Measurements from ENCODE around the gene CPZ.
A peak's percentile ranks its signal among the peaks of the same experiment; 100 is the strongest.

The CPZ gene

GRCh38 chr4:8595237-8596087 lies 2.9 kb downstream of the CPZ start:
- no peak for DNase-seq (ENCODE audit: low read depth)

- no peak for DNase-seq (ENCODE audit: low read depth)
These were observed 4.3 kb downstream of the CPZ start for GRCh38 chr4:8596891-8597290.

DNA sequence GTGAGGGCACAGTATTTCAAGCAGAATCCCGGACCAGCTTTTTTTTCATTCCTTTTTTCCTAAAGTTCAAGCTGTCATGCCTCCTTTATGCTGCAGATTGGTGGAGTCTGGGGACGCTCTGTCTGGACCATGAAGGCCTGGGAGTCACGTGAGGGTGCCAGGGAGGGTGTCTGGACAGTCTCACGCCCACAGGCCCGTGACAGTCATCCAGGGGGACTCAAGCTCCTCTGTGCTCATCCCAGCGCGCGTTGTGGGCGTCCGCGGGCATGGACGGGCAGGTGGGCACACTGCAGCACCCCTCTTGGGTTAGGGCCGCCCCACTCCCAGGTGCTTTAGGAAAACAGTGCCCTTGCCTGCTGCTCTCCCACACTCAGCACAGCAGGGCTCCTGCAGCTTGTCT lies 4.8 kb downstream of the CPZ start:
- no peak for DNase-seq (ENCODE audit: low read depth)

GRCh38 chr4:8597791-8598190 lies 5.2 kb downstream of the CPZ start:
- no peak for DNase-seq (ENCODE audit: low read depth)

GRCh38 chr4:8598391-8599090 lies 6.0 kb downstream of the CPZ start:
- no peak for DNase-seq (ENCODE audit: low read depth)

- no peak for DNase-seq (ENCODE audit: low read depth)
These were observed 6.5 kb downstream of the CPZ start for GRCh38 chr4:8599091-8599460.

DNA sequence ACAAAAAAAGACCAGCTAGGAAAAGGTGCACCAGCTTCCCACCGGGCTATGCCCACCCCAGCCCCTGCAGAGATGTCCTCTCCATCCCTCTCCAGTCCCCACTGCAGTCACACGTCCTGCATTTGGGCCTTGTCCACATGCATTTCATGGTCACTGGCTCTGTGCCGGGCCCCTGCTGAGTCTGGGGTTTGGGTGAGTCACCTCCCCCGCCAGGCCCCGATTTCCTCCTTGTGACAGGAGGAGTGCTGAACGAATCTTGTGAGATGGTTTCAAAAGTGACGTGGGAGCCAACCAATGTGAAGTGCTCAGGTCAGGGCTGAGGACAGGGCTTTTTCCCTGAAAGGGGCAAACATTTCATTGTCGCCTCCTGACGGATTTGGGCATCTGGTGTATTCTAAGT lies 7.1 kb downstream of the CPZ start:
- DNase-seq (ENCODE audit: low read depth): peak; percentile 67

DNA sequence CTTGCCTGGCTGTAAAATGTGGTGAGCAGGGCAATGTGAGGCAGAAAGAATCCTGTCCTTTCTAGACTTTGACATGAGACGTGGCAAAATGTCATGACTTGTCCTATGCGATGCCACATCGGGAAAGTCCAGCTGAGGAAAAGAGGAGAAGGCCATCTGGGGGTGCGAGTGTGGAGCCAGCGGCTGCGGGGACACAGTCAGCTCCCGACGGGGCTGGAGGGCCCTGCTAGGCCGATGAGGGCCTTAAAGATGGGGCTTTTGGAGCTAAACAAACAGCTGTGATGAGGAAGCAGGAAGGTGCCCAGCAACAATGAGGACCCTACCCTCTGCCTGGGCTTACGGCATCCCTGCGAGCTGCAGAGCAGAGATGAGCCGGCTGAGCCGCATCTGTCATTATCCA lies 7.7 kb downstream of the CPZ start:
- no peak for DNase-seq (ENCODE audit: low read depth)

DNA sequence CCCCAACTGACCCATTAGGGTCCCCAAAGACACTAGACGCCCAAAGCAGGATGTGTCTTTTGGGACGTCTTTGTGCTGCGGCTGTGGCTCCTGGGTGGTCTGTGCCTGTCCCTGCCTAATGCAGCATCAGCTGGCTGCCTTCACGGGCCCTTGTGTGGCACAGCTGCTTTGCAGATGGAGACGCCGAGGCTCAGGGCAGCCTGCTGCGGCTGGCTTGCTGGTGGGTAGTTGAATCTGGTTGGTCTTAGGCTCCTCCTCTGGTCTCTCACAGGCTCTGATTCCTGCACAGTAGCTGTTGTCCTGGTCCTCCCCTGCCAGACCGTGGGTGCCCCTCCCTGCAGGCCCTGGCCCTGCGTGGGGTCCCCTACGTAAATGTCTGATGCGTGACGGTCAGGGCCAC lies 8.1 kb downstream of the CPZ start:
- no peak for DNase-seq (ENCODE audit: low read depth)

DNA sequence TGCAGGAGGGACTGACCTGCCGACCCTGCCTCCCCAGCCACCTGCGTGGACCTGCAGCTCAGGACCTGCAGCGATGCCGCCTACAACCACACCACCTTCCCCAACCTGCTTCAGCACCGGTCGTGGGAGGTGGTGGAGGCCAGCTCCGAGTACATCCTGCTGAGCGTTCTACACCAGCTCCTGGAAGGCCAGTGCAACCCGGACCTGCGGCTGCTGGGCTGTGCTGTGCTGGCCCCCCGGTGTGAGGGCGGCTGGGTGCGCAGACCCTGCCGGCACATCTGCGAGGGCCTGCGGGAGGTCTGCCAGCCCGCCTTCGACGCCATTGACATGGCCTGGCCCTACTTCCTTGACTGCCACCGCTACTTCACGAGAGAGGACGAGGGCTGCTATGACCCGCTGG lies 8.5 kb downstream of the CPZ start:
- DNase-seq (ENCODE audit: low read depth): no peak

DNA sequence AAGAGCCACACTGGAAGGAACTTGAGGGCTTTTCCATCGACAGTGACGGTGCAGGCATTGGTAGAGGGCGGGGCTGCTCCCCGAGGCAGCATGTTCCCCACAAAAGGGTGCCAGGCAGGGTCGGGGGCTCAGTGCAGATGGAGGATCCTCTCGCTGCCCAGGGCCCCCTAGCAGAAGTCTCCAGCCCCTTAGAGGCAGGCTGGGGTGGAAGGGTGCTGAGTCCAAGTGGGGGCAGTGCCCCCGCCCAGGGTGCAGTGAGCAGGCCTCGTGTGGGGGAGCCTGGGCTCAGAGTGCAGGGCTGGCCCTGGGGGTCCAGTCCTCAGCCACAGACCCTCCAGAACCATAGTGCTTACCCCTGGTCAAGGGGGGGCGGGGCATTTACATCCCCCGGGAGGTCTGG lies 9.0 kb downstream of the CPZ start:
- DNase-seq (ENCODE audit: low read depth): no peak

DNA sequence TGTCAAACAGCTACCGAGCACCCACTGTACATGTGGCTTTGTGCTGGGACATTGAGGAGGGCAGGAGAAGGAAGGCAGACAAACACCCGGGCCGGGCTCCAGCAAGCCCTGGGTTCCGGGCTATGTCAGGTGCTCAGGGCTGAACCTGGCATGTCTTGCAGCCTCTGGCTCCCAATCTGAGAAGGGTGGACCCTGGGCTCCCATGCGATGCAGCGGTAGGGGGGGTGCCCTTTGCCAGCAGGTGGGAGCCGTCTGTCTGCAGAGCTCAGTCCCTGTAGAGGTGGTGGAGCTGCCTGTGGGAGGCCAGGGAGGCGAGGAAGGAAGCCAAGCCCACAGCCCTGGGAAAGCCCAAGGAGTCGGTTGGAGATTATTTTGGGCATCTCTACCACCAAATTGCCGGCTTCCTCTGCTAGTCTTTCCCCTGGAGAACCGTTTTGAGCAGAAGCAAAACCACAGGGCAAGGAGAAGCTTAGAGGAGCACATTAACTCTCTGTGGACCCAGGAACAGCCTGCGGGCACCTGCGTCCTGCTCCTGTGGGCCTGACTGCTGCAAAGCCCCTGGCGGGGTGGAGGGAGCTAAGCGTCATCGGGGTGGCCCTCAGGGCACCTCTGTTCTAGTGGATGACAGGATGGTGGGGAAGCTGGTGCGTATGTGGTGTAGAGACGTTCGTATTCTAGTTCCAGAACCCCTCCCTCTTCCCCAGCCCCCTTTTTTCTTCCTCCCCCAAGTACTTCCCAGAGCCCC lies 10.3 kb downstream of the CPZ start:
- no peak for DNase-seq (ENCODE audit: low read depth)

- DNase-seq (ENCODE audit: low read depth): no peak
These were observed 11.4 kb downstream of the CPZ start for GRCh38 chr4:8603931-8604330.

DNA sequence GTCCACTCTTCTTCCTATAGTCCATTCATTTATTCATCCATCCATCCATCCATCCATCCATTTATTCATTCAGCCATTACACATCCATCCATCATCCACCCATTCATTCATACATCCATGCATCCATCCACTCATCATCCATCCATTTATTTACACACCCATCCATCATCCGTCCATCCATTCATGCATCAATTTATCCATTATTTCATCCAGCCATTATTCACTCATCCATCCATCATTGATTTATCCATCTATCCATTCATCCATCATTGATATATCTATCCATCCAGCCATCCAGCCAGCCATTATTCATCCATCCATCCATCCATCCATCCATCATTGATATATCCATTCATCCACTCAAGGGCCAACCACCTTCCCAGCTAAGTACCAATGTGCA lies 12.7 kb downstream of the CPZ start:
- DNase-seq (ENCODE audit: low read depth): no peak

GRCh38 chr4:8606476-8606875 lies 13.9 kb downstream of the CPZ start:
- DNase-seq (ENCODE audit: low read depth): no peak

- no peak for DNase-seq (ENCODE audit: low read depth)
These were observed 14.4 kb downstream of the CPZ start for GRCh38 chr4:8606966-8607365.

DNA sequence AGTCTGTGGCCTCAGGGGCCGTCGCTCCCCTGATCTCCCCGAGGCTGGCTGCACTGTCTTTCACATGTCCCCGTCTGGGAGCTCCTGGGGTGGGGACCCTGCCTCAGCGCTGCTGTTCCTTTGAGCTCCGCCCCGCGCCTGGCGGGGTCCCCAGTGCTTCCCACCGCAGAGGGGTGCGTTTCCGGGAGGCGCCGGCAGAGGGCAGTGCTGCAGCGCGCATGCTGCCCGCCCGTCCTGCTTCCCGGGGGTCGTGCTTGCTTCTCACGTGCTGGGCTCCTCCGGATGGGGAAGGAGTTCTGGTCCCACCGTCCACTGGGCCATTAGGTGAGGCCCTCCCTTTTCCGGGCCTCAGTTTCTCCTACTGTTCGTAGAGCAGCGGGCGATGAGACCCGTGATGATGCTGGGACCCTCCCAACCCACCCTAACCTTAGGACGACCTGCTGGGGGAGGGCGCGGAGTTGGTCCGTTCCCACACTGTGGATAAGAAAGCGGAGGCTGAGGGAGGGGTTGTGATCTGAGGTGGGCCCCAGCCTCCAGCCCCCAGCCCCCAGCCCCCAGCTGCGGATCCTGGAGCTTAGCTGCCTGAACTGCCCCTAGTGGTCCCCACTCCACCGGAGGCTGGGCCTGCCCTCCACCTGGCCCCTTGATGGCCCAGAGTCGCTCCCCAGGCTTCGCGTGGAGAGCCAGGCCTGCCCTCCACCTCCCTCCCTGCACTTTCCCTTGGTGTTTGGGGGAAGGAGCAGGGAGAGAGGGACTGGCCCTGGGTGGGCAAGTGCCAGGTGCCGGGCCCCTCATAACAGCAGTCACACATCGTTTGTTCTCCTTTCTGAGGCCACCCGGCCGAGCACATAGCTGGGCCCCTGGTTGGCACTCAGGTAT lies 15.3 kb downstream of the CPZ start:
- no peak for DNase-seq (ENCODE audit: low read depth)

- DNase-seq (ENCODE audit: low read depth): no peak
These were observed 16.3 kb downstream of the CPZ start for GRCh38 chr4:8608714-8609391.

GRCh38 chr4:8609406-8609805 lies 16.8 kb downstream of the CPZ start:
- DNase-seq (ENCODE audit: low read depth): no peak

DNA sequence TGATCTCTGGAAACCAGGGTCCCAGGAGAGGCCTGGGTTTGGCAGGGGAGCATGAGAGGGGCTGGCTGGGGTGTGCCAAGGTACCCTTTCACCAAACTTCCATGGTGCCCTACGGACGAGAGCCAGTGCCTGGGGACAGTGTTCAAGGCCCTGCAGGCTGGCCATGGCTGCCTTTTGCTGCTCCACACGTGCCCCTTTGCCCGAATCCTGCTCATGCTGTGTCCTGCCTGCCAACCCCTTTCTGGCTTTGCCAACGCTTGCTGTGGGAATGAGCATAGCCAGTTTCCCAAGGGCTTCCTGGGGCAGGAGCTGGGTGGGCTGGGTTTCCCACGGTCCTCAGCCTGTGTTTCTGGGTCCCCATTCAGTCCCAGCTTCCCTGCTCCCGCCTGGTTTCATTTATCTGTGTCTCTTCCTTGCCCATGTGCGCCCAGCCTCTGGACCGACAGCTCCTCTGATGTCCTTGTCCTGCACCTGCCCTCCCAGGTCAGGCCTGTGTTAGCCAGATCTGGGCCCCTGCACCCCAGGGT lies 17.3 kb downstream of the CPZ start:
- DNase-seq (ENCODE audit: low read depth): no peak

Measured in non-pigmented ciliary epithelial cell (primary cell).